K562 (cell line): Measurements from ENCODE around the gene KMT2A. TPM values are rescaled to one million over a fixed set of nuclear protein-coding genes. Genes with fewer than 3 reads are reported as not detected.

Source experiments
- HCFC1 ChIP-seq: IDR thresholded peaks from 2 replicates; pipeline ENCODE4 v1.6.1; 2012; ENCODE audit warnings: low read depth, low read length, improper control_type of control experiment
- HDAC3 ChIP-seq: fragments of 450-650 bp; IDR thresholded peaks from 2 replicates; pipeline ENCODE4 v1.6.1; 2018; ENCODE audit warnings: borderline replicate concordance, mild to moderate bottlenecking, moderate library complexity; ENCODE audit not compliant: partially characterized antibody
- JUN ChIP-seq, 2 experiments: sonication (generic) in 1 of 2; formaldehyde crosslinking in 1 of 2; IDR thresholded peaks; 2 replicates each; pipeline versions ENCODE4 v1.6.1 to v1.8.0; 2012 to 2022; ENCODE audit warnings: borderline replicate concordance in 2 of 2, mild to moderate bottlenecking in 2 of 2, improper control_type of control experiment in 1 of 2, low read depth in 1 of 2, low read length in 1 of 2, missing genetic modification reagents in 1 of 2
- NFIC ChIP-seq: fragments of 450-650 bp; IDR thresholded peaks from 2 replicates; pipeline ENCODE4 v1.6.1; 2017; ENCODE audit warnings: mild to moderate bottlenecking, inconsistent platforms
- NR4A1 ChIP-seq, 2 experiments: fragments of 250-450 bp in 1 of 2; fragments of 450-650 bp in 1 of 2; sonication (Bioruptor Pico) in 1 of 2; IDR thresholded peaks; 2 replicates each; pipeline versions ENCODE4 v1.4.0 to v1.6.1; 2016 to 2020; ENCODE audit warnings: mild to moderate bottlenecking in 2 of 2, missing compliant biosample characterization in 1 of 2, missing genetic modification characterization in 1 of 2, moderate library complexity in 1 of 2
- PHF8 ChIP-seq: fragments of 200-600 bp; sonication (generic); IDR thresholded peaks from 2 replicates; pipeline ENCODE4 v1.6.1; 2012; ENCODE audit warnings: mixed run types, mild to moderate bottlenecking, inconsistent platforms, low read length, moderate library complexity, borderline replicate concordance
- PML ChIP-seq: IDR thresholded peaks from 2 replicates; pipeline ENCODE4 v1.6.1; 2012; ENCODE audit warnings: low read length, inconsistent platforms
- POLR2G ChIP-seq: fragments of 200-400 bp; formaldehyde crosslinking; IDR thresholded peaks from 2 replicates; pipeline ENCODE4 v1.6.1; 2017; ENCODE audit warnings: low read depth, mild to moderate bottlenecking, antibody characterized with exemption, low read length, moderate library complexity
- RBM22 ChIP-seq: fragments of 200-400 bp; formaldehyde crosslinking; IDR thresholded peaks from 2 replicates; pipeline ENCODE4 v1.6.1; 2018; ENCODE audit warnings: low read length, low read depth; ENCODE audit not compliant: poor library complexity, severe bottlenecking
- SMAD2 ChIP-seq: fragments of 150-350 bp; IDR thresholded peaks from 2 replicates; pipeline ENCODE4 v1.6.1; 2014; ENCODE audit warnings: low read depth, mild to moderate bottlenecking, low read length
- TAF9B ChIP-seq: fragments of 450-650 bp; IDR thresholded peaks from 2 replicates; pipeline ENCODE4 v1.6.1; 2018; ENCODE audit warnings: mild to moderate bottlenecking; ENCODE audit not compliant: partially characterized antibody
- ZBTB11 ChIP-seq, 3 experiments: fragments of 200-800 bp in 1 of 3; fragments of 250-450 bp in 1 of 3; fragments of 450-650 bp in 1 of 3; sonication (Bioruptor Pico) in 1 of 3; sonication (Bioruptor generic) in 1 of 3; formaldehyde crosslinking in 1 of 3; IDR thresholded peaks; 2 replicates each; pipeline versions ENCODE4 v1.6.1 to v1.8.0; 2016 to 2022; ENCODE audit warnings: mild to moderate bottlenecking in 2 of 3, missing genetic modification characterization in 2 of 3, missing compliant biosample characterization in 1 of 3, moderate library complexity in 1 of 3
- ZBTB17 ChIP-seq: fragments of 450-650 bp; formaldehyde crosslinking; IDR thresholded peaks from 2 replicates; pipeline ENCODE4 v1.4.0; 2020; ENCODE audit warnings: mild to moderate bottlenecking
- ZNF740 ChIP-seq, 3 experiments: fragments of 200-800 bp in 1 of 3; sonication (Bioruptor generic) in 1 of 3; sonication (generic) in 1 of 3; formaldehyde crosslinking in 1 of 3; IDR thresholded peaks; 2 replicates each; pipeline versions ENCODE4 v1.6.1 to v1.8.0; 2016 to 2022; ENCODE audit warnings: mild to moderate bottlenecking in 2 of 3, missing compliant biosample characterization in 2 of 3, missing genetic modification characterization in 2 of 3, missing genetic modification reagents in 1 of 3
- polyA plus RNA-seq, 8 experiments: library from polyadenylated mRNA; depleted of rRNA in 4 of 8; stranded (reverse) in 5 of 8; unstranded in 3 of 8; fragments of >200 nt; fragmentation: Nextera tagmentation in 2 of 8; fragmentation: Illumina TruSeq in 1 of 8; extraction: Ambion mirVana in 2 of 8; extraction: Trizol in 1 of 8; gene quantifications; 2 replicates each; pipeline versions ENCODE4 v1.2.1 to v1.2.3, GENCODE V29; 2011 to 2014; ENCODE audit warnings: inconsistent platforms in 1 of 8, missing spikeins in 1 of 8
- total RNA-seq, 7 experiments: library from RNA; depleted of rRNA in 6 of 7; stranded (reverse); fragments of >200 nt in 6 of 7; fragmentation: Illumina TruSeq in 2 of 7; extraction: Trizol in 2 of 7; gene quantifications; 2 replicates each; pipeline versions ENCODE4 v1.2.1 to v1.2.3, GENCODE V29; 2011 to 2021; ENCODE audit warnings: low replicate concordance in 1 of 7
- TF ChIP-seq, protein P1 (sequence below): sonication (generic); formaldehyde crosslinking; IDR thresholded peaks from 2 replicates; pipeline ENCODE4 v1.9.0; 2022; ENCODE audit warnings: mild to moderate bottlenecking, missing genetic modification reagents
- TF ChIP-seq, protein P2 (sequence below): sonication (generic); formaldehyde crosslinking; IDR thresholded peaks from 2 replicates; pipeline ENCODE4 v1.8.1; 2023; ENCODE audit warnings: mild to moderate bottlenecking, missing genetic modification reagents

The KMT2A gene
- total and polyA plus RNA-seq, 9 of the 15 experiments (the other 6 are each of a cell fraction or from before 2014, with no cell fraction given), result 9.6 to 59.9 (median 32.6) TPM

DNA sequence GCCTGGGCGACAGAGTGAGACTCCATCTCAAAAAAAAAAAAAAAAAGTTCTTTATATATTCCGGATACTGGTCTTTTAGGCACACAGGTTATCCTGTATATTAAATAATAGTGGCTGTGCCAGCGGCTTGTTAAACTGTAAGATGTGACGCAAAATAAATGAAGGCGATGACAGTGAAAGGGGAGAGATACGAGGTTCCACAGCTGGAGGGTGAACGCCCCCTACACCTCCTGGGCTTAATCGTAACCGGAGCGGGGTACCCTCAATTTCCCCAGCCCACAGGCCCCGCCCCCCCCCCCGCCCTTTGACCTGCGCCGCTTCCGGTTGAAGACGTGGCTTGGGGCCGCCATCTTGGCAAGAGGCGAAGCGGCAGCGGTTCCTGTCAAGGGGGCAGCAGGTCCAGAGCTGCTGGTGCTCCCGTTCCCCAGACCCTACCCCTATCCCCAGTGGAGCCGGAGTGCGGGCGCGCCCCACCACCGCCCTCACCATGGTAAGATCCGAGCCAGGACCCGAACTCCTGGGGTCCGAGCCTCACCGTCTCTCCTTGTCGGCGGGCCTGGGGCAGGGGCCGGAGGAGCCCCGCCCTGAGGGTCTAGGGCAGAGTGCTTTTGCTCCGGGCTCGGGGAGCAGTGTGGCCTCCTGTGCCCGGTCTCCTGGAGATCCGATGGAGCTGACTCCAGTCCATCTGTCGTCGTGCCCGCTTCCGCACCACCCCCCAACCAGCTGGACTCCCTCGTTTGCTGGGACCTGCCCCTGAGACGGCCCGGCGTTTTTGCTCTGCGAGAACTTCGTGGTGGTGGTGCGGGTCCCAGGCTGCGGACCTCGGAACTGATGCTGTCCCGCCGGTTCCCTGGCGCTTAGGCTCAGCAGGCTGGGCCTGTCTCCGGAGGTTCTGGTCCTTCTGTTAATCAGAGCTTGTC is 136.0 kb downstream of the KMT2A start, which contains the start of gene ARCN1 (continued):
- TF ChIP-seq HDAC3, result no peak
- TF ChIP-seq ZNF740 (CRISPR knock-in tag; IDR thresholded peaks at IDR 0.05), result peak; percentile 68
- peak in 1 of 2 experiments; percentile 78; a peak in 2 of 4 replicates for TF ChIP-seq ZNF740 (tag; IDR thresholded peaks at IDR 0.05)
- peak; percentile 56; the same call in 1 of the 2 replicates for TF ChIP-seq PML
- TF ChIP-seq, protein P1, sequence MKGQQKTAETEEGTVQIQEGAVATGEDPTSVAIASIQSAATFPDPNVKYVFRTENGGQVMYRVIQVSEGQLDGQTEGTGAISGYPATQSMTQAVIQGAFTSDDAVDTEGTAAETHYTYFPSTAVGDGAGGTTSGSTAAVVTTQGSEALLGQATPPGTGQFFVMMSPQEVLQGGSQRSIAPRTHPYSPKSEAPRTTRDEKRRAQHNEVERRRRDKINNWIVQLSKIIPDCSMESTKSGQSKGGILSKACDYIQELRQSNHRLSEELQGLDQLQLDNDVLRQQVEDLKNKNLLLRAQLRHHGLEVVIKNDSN (CRISPR knock-in tag), result peak; percentile 46; the same call in 1 of the 2 replicates
- TF ChIP-seq RBM22, result peak; percentile 75
- TF ChIP-seq JUN (IDR thresholded peaks at IDR 0.05; ENCODE audit: borderline replicate concordance, low read depth, low read length), result no peak
- peak; percentile 37; the same call in 1 of the 2 replicates for TF ChIP-seq JUN (CRISPR knock-in tag; IDR thresholded peaks at IDR 0.05; ENCODE audit: borderline replicate concordance)
- TF ChIP-seq TAF9B, result peak; percentile 83
- TF ChIP-seq POLR2G, result peak; percentile 94
- no peak for TF ChIP-seq NR4A1 (CRISPR knock-in tag; IDR thresholded peaks at IDR 0.05)
- no peak for TF ChIP-seq NR4A1 (tag; IDR thresholded peaks at IDR 0.05)
- 0 out of 2 replicates have a peak, but pooled peaks have one; percentile 19 for TF ChIP-seq ZBTB17 (CRISPR knock-in tag)
- TF ChIP-seq, protein P2, sequence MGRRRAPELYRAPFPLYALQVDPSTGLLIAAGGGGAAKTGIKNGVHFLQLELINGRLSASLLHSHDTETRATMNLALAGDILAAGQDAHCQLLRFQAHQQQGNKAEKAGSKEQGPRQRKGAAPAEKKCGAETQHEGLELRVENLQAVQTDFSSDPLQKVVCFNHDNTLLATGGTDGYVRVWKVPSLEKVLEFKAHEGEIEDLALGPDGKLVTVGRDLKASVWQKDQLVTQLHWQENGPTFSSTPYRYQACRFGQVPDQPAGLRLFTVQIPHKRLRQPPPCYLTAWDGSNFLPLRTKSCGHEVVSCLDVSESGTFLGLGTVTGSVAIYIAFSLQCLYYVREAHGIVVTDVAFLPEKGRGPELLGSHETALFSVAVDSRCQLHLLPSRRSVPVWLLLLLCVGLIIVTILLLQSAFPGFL (CRISPR knock-in tag), result 0 out of 2 replicates have a peak, but pooled peaks have one; percentile 40
- TF ChIP-seq ZBTB11 (CRISPR knock-in tag; IDR thresholded peaks at IDR 0.05), result peak in 1 of 3 experiments; percentile 31; a peak in 1 of 6 replicates
- TF ChIP-seq NFIC, result peak; percentile 36; the same call in 1 of the 2 replicates
- peak; percentile 34; the same call in 1 of the 2 replicates for TF ChIP-seq HCFC1
- TF ChIP-seq PHF8, result peak; percentile 98
- TF ChIP-seq SMAD2, result no peak
